NCI-H345 treated with DMSO at 0.1 percent for 48 hours (cell line): ENCODE results near the gene DIS3L2.
"Not testable (repeated sequence)": the region's sequence is repeated elsewhere in the genome, so short reads cannot be mapped to it uniquely, and the experiment has no call there.

Experiments used
- DNase-seq: peaks from one replicate; lab custom pipeline; 2025; ENCODE audit not compliant: unreplicated experiment; lab: John Stamatoyannopoulos, UW

Gene DIS3L2

GRCh38 chr2:231928481-231928880 is 33.0 kb upstream of the DIS3L2 start:
- DNase-seq, result no peak

DNA sequence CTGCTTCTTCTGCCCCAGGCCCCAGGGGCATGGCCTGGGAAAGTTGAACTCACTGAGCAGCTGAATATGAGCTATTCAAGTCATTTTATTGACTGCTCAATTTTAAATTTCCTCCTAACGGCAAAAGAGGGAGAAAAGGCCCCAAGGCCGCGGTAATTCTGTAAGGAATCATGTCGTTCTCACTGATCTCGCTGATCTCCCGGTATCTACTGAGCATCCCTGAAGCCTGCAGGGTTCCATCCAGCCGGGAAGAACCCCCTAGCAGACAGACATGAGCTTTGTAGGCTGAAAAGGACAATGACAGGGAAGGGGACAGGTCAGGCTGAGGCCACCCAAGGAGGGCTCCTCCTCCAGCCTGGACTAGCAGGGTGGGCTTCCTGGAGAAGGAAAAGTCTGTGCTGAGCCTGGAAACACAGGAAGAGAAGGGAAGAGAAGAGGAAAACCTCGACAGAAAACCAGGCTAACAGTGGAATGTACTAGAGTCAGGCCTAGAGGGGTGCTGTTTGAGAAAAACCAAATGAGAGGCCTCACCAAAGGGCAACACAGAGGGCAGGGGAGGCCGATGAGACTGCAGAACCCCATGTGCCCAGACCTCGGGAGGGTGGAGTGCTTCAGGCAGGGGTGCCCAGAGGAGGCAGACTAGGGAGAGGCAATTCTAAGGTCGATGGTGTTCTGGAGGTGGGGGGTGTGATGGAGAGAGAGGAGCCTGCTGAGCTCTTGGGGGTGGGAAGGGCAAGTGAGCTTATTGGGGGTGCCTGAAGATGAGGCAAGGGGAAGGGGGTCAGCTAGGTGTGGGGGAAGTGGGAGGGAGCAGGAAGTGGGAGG is 32.4 kb upstream of the DIS3L2 start:
- DNase-seq, result no peak

GRCh38 chr2:231929961-231930592 is 31.4 kb upstream of the DIS3L2 start:
- no peak for DNase-seq

- no peak for DNase-seq
Measured at GRCh38 chr2:231930593-231931281, 30.8 kb upstream of the DIS3L2 start.

DNA sequence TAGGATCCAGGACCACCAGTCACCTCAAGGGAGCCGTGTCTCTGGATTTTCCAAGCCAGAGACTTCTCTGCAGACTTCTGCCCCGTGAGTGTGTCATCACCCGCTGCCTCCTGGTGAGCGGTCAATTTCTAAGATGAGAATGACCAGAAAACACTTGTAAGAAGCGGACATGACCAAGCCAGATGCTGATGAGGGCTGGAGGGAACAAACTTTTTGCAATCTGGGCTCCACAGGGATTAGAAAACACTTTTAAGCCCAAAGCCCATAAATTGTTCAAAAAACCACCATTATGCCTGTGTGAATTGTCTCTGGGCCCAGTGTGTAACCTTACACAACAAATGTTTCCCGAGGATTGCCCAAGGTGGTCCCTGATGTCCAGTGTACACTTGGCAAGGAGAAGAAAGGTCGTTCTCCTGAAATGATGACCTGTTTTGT is 30.0 kb upstream of the DIS3L2 start:
- DNase-seq, result no peak

GRCh38 chr2:231932711-231932970 is 28.9 kb upstream of the DIS3L2 start:
- no peak for DNase-seq

- DNase-seq, result no peak
Measured at GRCh38 chr2:231932985-231933915, 28.3 kb upstream of the DIS3L2 start.

DNA sequence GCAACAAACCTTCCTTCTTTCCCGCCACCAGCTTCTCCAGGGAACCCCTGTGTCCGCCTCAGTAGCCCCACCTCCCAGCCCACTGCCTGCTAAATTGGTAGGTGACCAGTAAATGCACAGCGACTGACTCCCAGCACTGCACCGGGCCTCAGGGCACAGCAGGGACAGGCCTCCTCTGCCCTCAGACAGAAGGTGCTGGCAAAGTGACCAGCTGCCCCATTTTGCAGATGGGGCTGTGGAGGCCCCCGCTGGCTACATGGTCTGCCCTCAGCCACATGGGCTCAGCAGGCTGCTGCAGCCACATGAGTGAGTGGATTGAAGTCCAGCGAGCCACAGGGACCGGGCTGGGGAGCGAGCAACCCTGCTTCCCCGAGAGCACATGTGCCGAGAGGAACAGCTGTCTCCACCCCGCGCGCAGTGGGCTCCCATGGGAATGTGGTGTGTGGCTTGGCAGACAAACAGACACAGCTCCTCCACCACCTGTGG is 27.6 kb upstream of the DIS3L2 start:
- DNase-seq, result no peak

- DNase-seq, result no peak
Measured at GRCh38 chr2:231934441-231935206, 26.9 kb upstream of the DIS3L2 start.

- no peak for DNase-seq
Measured at GRCh38 chr2:231935207-231935524, 26.3 kb upstream of the DIS3L2 start.

DNA sequence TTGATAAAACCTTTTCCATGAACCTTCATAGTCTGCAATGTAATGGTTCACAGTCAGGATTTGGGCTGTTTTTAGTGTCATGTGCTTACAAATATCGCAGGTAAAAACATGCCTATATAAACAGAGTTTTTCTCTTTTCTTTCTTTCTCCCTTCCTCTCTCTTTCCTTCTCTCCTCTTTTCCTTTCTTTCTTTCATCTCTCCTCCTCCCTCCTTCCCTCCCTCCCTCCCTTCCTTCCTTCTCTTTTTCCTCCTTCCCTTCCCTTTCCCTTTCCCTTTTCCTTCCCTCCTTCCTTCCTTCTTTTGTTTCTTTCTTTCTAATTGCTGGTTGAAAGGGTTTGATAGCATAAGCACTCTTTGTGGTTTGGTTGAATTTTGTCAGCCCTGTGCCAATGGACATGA is 25.7 kb upstream of the DIS3L2 start:
- no peak for DNase-seq

- no peak for DNase-seq
Measured at GRCh38 chr2:231936491-231936890, 25.0 kb upstream of the DIS3L2 start.

DNA sequence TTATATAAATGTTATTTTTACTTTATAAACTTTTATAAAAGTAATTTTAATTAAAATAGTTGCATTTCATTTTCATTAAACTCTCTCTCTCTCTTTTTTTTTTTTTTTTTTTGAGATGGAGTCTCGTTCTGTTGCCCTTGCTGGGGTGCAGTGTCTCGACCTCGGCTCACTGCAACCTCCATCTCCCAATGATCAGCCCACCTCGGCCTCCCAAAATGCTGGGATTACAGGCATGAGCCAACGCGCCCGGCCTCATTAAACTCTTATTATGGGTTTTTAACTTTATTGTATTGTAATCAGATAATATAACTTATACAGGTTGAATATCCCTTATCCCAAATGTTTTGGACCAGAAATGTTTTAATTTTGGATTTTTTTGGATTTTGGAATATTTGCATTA is 24.5 kb upstream of the DIS3L2 start:
- no peak for DNase-seq

- DNase-seq, result no peak
Measured at GRCh38 chr2:231939022-231939421, 22.5 kb upstream of the DIS3L2 start.

- DNase-seq, result no peak
Measured at GRCh38 chr2:231940795-231941194, 20.7 kb upstream of the DIS3L2 start.

DNA sequence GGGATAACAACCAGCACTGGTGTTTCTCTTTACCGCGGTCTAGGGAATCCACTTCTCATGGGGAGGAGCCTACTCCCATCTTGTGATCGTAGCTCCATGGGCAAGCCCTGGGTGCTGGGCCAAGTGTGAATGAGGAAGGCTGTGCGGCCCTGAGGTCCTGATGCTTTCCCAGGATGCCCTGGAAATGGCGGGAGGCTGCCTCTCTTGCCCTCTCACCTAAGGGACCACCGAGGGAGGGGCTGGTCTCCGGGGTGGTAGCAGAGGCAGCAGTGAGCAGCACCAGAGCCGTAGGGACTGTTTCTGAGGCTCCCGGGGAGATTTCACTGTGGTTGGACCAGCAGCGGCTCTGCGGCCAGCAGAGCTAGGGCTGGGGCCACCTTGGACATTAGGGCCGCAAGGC is 19.8 kb upstream of the DIS3L2 start:
- DNase-seq, result no peak

- DNase-seq, result no peak
Measured at GRCh38 chr2:231942180-231942579, 19.3 kb upstream of the DIS3L2 start.

DNA sequence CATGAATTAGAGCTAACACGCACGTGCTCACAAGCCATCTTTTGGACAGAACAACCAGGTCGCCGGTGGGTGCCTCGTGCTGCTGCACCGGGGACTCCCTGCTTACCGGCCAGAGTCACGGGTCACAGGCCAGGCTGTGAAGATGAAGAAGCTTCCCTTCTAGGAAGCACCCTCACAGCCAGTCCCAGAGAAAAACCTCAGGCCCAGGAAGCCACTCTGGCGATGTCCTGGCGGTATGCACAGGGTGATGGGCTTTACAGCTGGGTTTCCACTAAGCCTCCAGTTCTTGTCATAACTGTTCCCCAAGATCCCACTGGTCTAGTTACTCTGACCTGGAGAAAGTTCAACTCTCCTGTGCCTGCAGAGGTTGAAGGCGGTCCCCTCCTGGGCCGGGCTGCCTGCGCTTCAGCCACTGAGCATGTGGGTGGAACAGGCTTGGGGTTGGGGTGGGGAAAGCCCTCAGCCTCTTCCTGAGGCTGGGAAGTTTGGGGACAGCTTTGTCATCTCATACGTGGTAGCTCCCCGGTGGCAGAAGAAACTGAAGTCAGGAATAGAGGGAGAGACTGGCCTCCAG is 15.2 kb upstream of the DIS3L2 start:
- no peak for DNase-seq

- not testable (repeated sequence) for DNase-seq
Measured at GRCh38 chr2:231947112-231947511, 14.4 kb upstream of the DIS3L2 start.

- DNase-seq, result no peak
Measured at GRCh38 chr2:231947694-231948093, 13.8 kb upstream of the DIS3L2 start.
